ENCODE measurements around the gene LPIN1. TPM values are rescaled to one million over a fixed set of nuclear protein-coding genes. Genes with fewer than 3 reads are reported as not detected.
A peak's percentile ranks its signal among the peaks of the same experiment; 100 is the strongest.

Gene LPIN1
- total and polyA plus RNA-seq, 2 of the 8 experiments (the other 6 are each of a cell fraction or from before 2014, with no cell fraction given), result 4.3 to 9.8 TPM

- Histone ChIP-seq H2BK20ac (ENCODE audit: low read length) (no peak overlapping the region), H3K9me3 (ENCODE audit: insufficient read depth in 2 of 2, low read depth in 1 of 2, low read length in 1 of 2) (no peaks in the 10 kb centered on the region), H4K5ac (ENCODE audit: insufficient read length, low read depth, low read length) (no peak overlapping the region), H2BK120ac (replicated peaks; ENCODE audit: low read depth, low read length) (no peak overlapping the region), H4K91ac (replicated peaks; ENCODE audit: insufficient read length, low read length) (peak overlapping the region; percentile 38), H2BK12ac (ENCODE audit: low read depth, low read length) (no peak overlapping the region), H4K8ac (ENCODE audit: extremely low read depth, insufficient read depth, low read length) (no peak overlapping the region), H3K9ac (replicated peaks in 1 of 4; ENCODE audit: extremely low read depth in 1 of 4, low read depth in 3 of 4, low read length in 3 of 4) (no peak overlapping the region), H2AFZ (ENCODE audit: low read length) (no peak overlapping the region), H4K20me1 (replicated peaks in 1 of 2; ENCODE audit: control insufficient read depth in 1 of 2, insufficient read depth in 2 of 2, low read length in 2 of 2) (no peaks in the 10 kb centered on the region), H3K27ac (ENCODE audit: low read depth, low read length) (no peak overlapping the region), H3K4me3 (ENCODE audit: extremely low read depth in 1 of 4, insufficient read depth in 2 of 4, low read depth in 3 of 4, low read length in 4 of 4) (no peak overlapping the region), H3K4me2 (ENCODE audit: insufficient read depth in 1 of 2, low read depth in 2 of 2, low read length in 2 of 2) (no peak overlapping the region), H3K27me3 (replicated peaks in 1 of 4; ENCODE audit: control insufficient read depth in 3 of 4, extremely low read depth in 1 of 4, insufficient read depth in 3 of 4, low read length in 3 of 4) (no peaks in the 10 kb centered on the region), H3K36me3 (ENCODE audit: control insufficient read depth in 2 of 4, insufficient read depth in 4 of 4, low read length in 3 of 4) (no peaks in the 10 kb centered on the region), H3K23ac (ENCODE audit: insufficient read length) (no peak overlapping the region), H3K23me2 (ENCODE audit: low read depth, low read length) (no peaks in the 10 kb centered on the region), H3K79me1 (ENCODE audit: low read depth, low read length) (no peaks in the 10 kb centered on the region), H3K56ac (replicated peaks; ENCODE audit: insufficient read length, low read depth, low read length) (no peak overlapping the region), H3K14ac (ENCODE audit: insufficient read length) (no peak overlapping the region), H3K4ac (replicated peaks; ENCODE audit: insufficient read length, low read depth, low read length) (no peak overlapping the region), H2BK5ac (ENCODE audit: low read depth, low read length) (no peak overlapping the region), H2BK15ac (ENCODE audit: low read length) (no peak overlapping the region), H2AK5ac (ENCODE audit: low read depth, low read length) (no peak overlapping the region), H3K4me1 (replicated peaks in 1 of 4; ENCODE audit: control insufficient read depth in 3 of 4, insufficient read depth in 4 of 4, low read length in 3 of 4) (no peaks in the 10 kb centered on the region; a peak in 2 of 7 replicates), H3K18ac (ENCODE audit: extremely low read depth, low read length) (no peak overlapping the region), H3K79me2 (ENCODE audit: control insufficient read depth in 1 of 2, insufficient read depth in 2 of 2, low read length in 2 of 2) (no peaks in the 10 kb centered on the region)
- CTCF ChIA-PET (ENCODE audit: partially characterized antibody), result interaction anchor here (1.0 kb wide), 1 partner anchor 172 kb away, joined by 3 read pairs; no protein-coding TSS in a partner anchor
- FAIRE-seq, result no peak
- DNase-seq (ENCODE audit: low read depth in 1 of 2, low spot score in 2 of 2), result peak in 1 of 2 experiments; percentile 4
- WGBS, 2 experiments (ENCODE audit: extremely low coverage in 1 of 2, insufficient coverage in 1 of 2, insufficient read length in 1 of 2, insufficient replicate concordance in 2 of 2, low coverage in 1 of 2, low lambda C conversion rate in 2 of 2, missing lambda C conversion rate in 1 of 2), result 95% methylated on average over 4 of the region's 4 CpGs; no CpG with 5 or more reads in 1 of the 2 experiments
- POLR2A ChIA-PET (ENCODE audit: partially characterized antibody), result no interaction called here
- TF ChIP-seq MAFK (IDR thresholded peaks at IDR 0.05; ENCODE audit: low read depth, low read length), result no peak
- TF ChIP-seq CHD1 (IDR thresholded peaks at IDR 0.05; ENCODE audit: low read depth, low read length), result no peak
- TF ChIP-seq RAD21 (IDR thresholded peaks at IDR 0.05 in 1 of 2, conservative IDR thresholded peaks at IDR 0.05 in 1 of 2; ENCODE audit: low read depth in 2 of 2, low read length in 2 of 2), result no peak
- TF ChIP-seq, protein P1, sequence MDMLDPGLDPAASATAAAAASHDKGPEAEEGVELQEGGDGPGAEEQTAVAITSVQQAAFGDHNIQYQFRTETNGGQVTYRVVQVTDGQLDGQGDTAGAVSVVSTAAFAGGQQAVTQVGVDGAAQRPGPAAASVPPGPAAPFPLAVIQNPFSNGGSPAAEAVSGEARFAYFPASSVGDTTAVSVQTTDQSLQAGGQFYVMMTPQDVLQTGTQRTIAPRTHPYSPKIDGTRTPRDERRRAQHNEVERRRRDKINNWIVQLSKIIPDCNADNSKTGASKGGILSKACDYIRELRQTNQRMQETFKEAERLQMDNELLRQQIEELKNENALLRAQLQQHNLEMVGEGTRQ (IDR thresholded peaks at IDR 0.05; ENCODE audit: low read length), result no peak
- TF ChIP-seq TBP (IDR thresholded peaks at IDR 0.05; ENCODE audit: low read depth, low read length), result no peak
- no peak for TF ChIP-seq TCF12 (IDR thresholded peaks at IDR 0.05; ENCODE audit: low read depth, low read length)
- no peak for TF ChIP-seq GTF2F1 (IDR thresholded peaks at IDR 0.05; ENCODE audit: borderline replicate concordance, low read depth, low read length)
- TF ChIP-seq SAP30 (IDR thresholded peaks at IDR 0.05; ENCODE audit: insufficient read depth, insufficient replicate concordance, low read length), result no peak
- no peak for TF ChIP-seq ATF2 (IDR thresholded peaks at IDR 0.05; ENCODE audit: low read length)
These were observed 125.0 kb downstream of the LPIN1 start for GRCh38 chr2:11871421-11871820.

All from H1 (cell line).